GM23248 (cell line): ENCODE results near the gene HACL1. TPM values are rescaled to one million over a fixed set of nuclear protein-coding genes. Genes with fewer than 3 reads are reported as not detected.
A peak's percentile ranks its signal among the peaks of the same experiment; 100 is the strongest.

Experiments
- DNase-seq: peaks from one replicate; pipeline ENCODE4 v3.0.0-alpha.2; 2015
- H2AFZ ChIP-seq: fragments of 200-600 bp; sonication (generic); 2 replicates; pipeline ENCODE4 v1.6.1; 2016; ENCODE audit warnings: antibody characterized with exemption
- H3F3A ChIP-seq: fragments of 200-600 bp; sonication (generic); 2 replicates; pipeline ENCODE4 v1.6.1; 2016; ENCODE audit warnings: mild to moderate bottlenecking, antibody characterized with exemption, mixed run types; ENCODE audit not compliant: insufficient read depth
- H3K27ac ChIP-seq: fragments of 200-600 bp; sonication (generic); 2 replicates; pipeline ENCODE4 v1.5.1; 2016; ENCODE audit warnings: mild to moderate bottlenecking
- H3K27me3 ChIP-seq: fragments of 200-600 bp; sonication (generic); replicated peaks from 2 replicates; pipeline ENCODE4 v1.6.1; 2016; ENCODE audit warnings: mild to moderate bottlenecking; ENCODE audit not compliant: insufficient read depth
- H3K36me3 ChIP-seq: fragments of 200-600 bp; sonication (generic); 2 replicates; pipeline ENCODE4 v1.6.1; 2016; ENCODE audit warnings: low read depth, mild to moderate bottlenecking
- H3K4me1 ChIP-seq: fragments of 200-600 bp; sonication (generic); 2 replicates; pipeline ENCODE4 v1.6.1; 2016; ENCODE audit warnings: mild to moderate bottlenecking; ENCODE audit not compliant: insufficient read depth
- H3K4me2 ChIP-seq: fragments of 200-600 bp; sonication (generic); one replicate; pipeline ENCODE4 v1.6.1; 2016; ENCODE audit warnings: mild to moderate bottlenecking; ENCODE audit not compliant: unreplicated experiment
- H3K4me3 ChIP-seq: fragments of 200-600 bp; sonication (generic); 2 replicates; pipeline ENCODE4 v1.5.1; 2016; ENCODE audit warnings: mild to moderate bottlenecking
- H3K79me2 ChIP-seq: fragments of 200-600 bp; sonication (generic); 2 replicates; pipeline ENCODE4 v1.6.1; 2016; ENCODE audit warnings: mild to moderate bottlenecking; ENCODE audit not compliant: insufficient read depth
- H3K9ac ChIP-seq: fragments of 200-600 bp; sonication (generic); 2 replicates; pipeline ENCODE4 v1.6.1; 2016; ENCODE audit warnings: mild to moderate bottlenecking
- H3K9me2 ChIP-seq: fragments of 200-600 bp; sonication (generic); 2 replicates; pipeline ENCODE4 v1.6.1; 2016; ENCODE audit warnings: mixed run types, mild to moderate bottlenecking, moderate library complexity; ENCODE audit not compliant: insufficient read depth
- H3K9me3 ChIP-seq: fragments of 200-600 bp; sonication (generic); one replicate; pipeline ENCODE4 v1.6.1; 2017; ENCODE audit warnings: low read depth
- H4K20me1 ChIP-seq: fragments of 200-600 bp; sonication (generic); 2 replicates; pipeline ENCODE4 v1.6.0; 2016; ENCODE audit not compliant: insufficient read depth
- EZH2 ChIP-seq: fragments of 200-600 bp; sonication (generic); IDR thresholded peaks from 2 replicates; pipeline ENCODE4 v1.6.1; 2018; ENCODE audit warnings: antibody characterized with exemption, mild to moderate bottlenecking; ENCODE audit not compliant: insufficient read depth, poor library complexity, severe bottlenecking
- EZH2phosphoT487 ChIP-seq: fragments of 200-600 bp; sonication (generic); IDR thresholded peaks from 2 replicates; pipeline ENCODE4 v1.6.1; 2018; ENCODE audit warnings: antibody characterized with exemption, moderate library complexity, mild to moderate bottlenecking, low read depth; ENCODE audit not compliant: insufficient read depth
- WGBS, 2 experiments: methylation state at CpG; one replicate each; pipeline ENCODE4 v1.1.6; 2015 to 2017; ENCODE audit warnings: low lambda C conversion rate in 2 of 2, low coverage in 1 of 2; ENCODE audit errors: missing lambda C conversion rate in 2 of 2; 5-methylcytosine and 5-hydroxymethylcytosine counted together
- in situ Hi-C: fragments of 300-500 bp; cut with MboI; formaldehyde crosslinking; loops from 2 replicates; pipeline ENCODE4 v1.15.0; 2020
- polyA plus RNA-seq: library from polyadenylated mRNA; unstranded; fragments of >200 nt; fragmentation: Nextera tagmentation; extraction: Ambion mirVana; gene quantifications from 2 replicates; pipeline ENCODE4 v1.2.1, GENCODE V29; 2016
- total RNA-seq: library from RNA; depleted of rRNA; stranded (reverse); fragments of >200 nt; shearing (Covaris generic); gene quantifications from 2 replicates; pipeline ENCODE4 v1.2.3, GENCODE V29; 2014

HACL1 gene
- total and polyA plus RNA-seq, 2 experiments from 2014 or later: 14.3 to 16.3 TPM

GRCh38 chr3:15556512-15556911 lies 44.9 kb downstream of the HACL1 start:
- H3K27ac ChIP-seq: no peak overlapping the region
- H2AFZ ChIP-seq: no peak overlapping the region
- H3K9me2 ChIP-seq: no peaks in the 10 kb centered on the region
- no peaks in the 10 kb centered on the region; the same call in 1 of the 2 replicates for H4K20me1 ChIP-seq
- H3K27me3 ChIP-seq: no peaks in the 10 kb centered on the region
- 84% methylated on average over 2 of the region's 2 CpGs for WGBS, 2 experiments
- no peak overlapping the region for H3K9ac ChIP-seq
- H3K4me1 ChIP-seq: 0 out of 2 replicates have a peak, but pooled peaks cover 5% of the 10 kb centered on the region
- no peak overlapping the region for H3K4me2 ChIP-seq
- no peak overlapping the region for H3K4me3 ChIP-seq
- no peak for TF ChIP-seq EZH2phosphoT487
- TF ChIP-seq EZH2: no peak
- in situ Hi-C loops: loop anchor here (10.0 to 25.0 kb wide), 2 partner anchors 132 to 294 kb away; partner anchors contain the start of genes EAF1 and METTL6
- no peaks in the 10 kb centered on the region for H3K9me3 ChIP-seq
- H3K79me2 ChIP-seq: no peaks in the 10 kb centered on the region
- no peaks in the 10 kb centered on the region for H3F3A ChIP-seq
- no peak for DNase-seq
- H3K36me3 ChIP-seq: no peaks in the 10 kb centered on the region

- WGBS, 2 experiments: 79 to 83% methylated on average over 3 of the region's 3 CpGs
- H3K36me3 ChIP-seq: no peaks in the 10 kb centered on the region
- H3K9me2 ChIP-seq: no peaks in the 10 kb centered on the region
- no peak for TF ChIP-seq EZH2phosphoT487
- no peak for TF ChIP-seq EZH2
- no peaks in the 10 kb centered on the region; the same call in 1 of the 2 replicates for H4K20me1 ChIP-seq
- no peaks in the 10 kb centered on the region for H3K9me3 ChIP-seq
- no peak for DNase-seq
- H3K27ac ChIP-seq: no peak overlapping the region
- H3K4me2 ChIP-seq: no peak overlapping the region
- no peaks in the 10 kb centered on the region for H3K27me3 ChIP-seq
- no peak overlapping the region for H2AFZ ChIP-seq
- 0 out of 2 replicates have a peak, but pooled peaks cover 5% of the 10 kb centered on the region for H3K4me1 ChIP-seq
- in situ Hi-C loops: loop anchor here (10.0 to 25.0 kb wide), 2 partner anchors 129 to 291 kb away; partner anchors contain the start of genes EAF1 and METTL6
- H3K4me3 ChIP-seq: no peak overlapping the region
- H3F3A ChIP-seq: no peaks in the 10 kb centered on the region
- H3K79me2 ChIP-seq: no peaks in the 10 kb centered on the region
- H3K9ac ChIP-seq: no peak overlapping the region
Measured at GRCh38 chr3:15553749-15554148, 47.6 kb downstream of the HACL1 start.

GRCh38 chr3:15551902-15552301 lies 49.5 kb downstream of the HACL1 start:
- Histone ChIP-seq H3K9ac (no peak overlapping the region), H3K4me2 (no peak overlapping the region), H3K79me2 (no peaks in the 10 kb centered on the region), H3K9me3 (no peaks in the 10 kb centered on the region), H2AFZ (no peak overlapping the region), H4K20me1 (no peaks in the 10 kb centered on the region; the same call in 1 of the 2 replicates), H3F3A (no peaks in the 10 kb centered on the region), H3K27me3 (no peaks in the 10 kb centered on the region), H3K9me2 (no peaks in the 10 kb centered on the region), H3K36me3 (no peaks in the 10 kb centered on the region), H3K27ac (no peak overlapping the region), H3K4me3 (no peak overlapping the region), H3K4me1 (no peaks in the 10 kb centered on the region)
- in situ Hi-C loops: loop anchor here (10.0 to 25.0 kb wide), 2 partner anchors 127 to 290 kb away; partner anchors contain the start of genes EAF1 and METTL6
- WGBS, 2 experiments: 88 to 95% methylated on average over 1 of the region's 1 CpG
- TF ChIP-seq EZH2 (no peak), EZH2phosphoT487 (no peak)
- no peak for DNase-seq

GRCh38 chr3:15549846-15550245 lies 51.5 kb downstream of the HACL1 start:
- Histone ChIP-seq H3K4me1 (no peaks in the 10 kb centered on the region), H4K20me1 (no peaks in the 10 kb centered on the region), H3K27ac (no peak overlapping the region), H3K9me2 (no peaks in the 10 kb centered on the region), H3K36me3 (no peaks in the 10 kb centered on the region), H3K9ac (no peak overlapping the region), H3F3A (no peaks in the 10 kb centered on the region), H3K79me2 (no peaks in the 10 kb centered on the region), H3K27me3 (no peaks in the 10 kb centered on the region), H3K4me3 (no peak overlapping the region), H2AFZ (no peak overlapping the region), H3K4me2 (no peak overlapping the region), H3K9me3 (no peaks in the 10 kb centered on the region)
- in situ Hi-C loops: loop anchor here (10.0 to 25.0 kb wide), 2 partner anchors 125 to 288 kb away; partner anchors contain the start of genes EAF1 and METTL6
- 94 to 98% methylated on average over 6 of the region's 6 CpGs for WGBS, 2 experiments
- no peak for DNase-seq
- TF ChIP-seq EZH2phosphoT487 (no peak), EZH2 (no peak)

- H3K27ac ChIP-seq: no peak overlapping the region
- DNase-seq: peak; percentile 9
- in situ Hi-C loops: no loop called here
- no peaks in the 10 kb centered on the region for H3K9me3 ChIP-seq
- H3K4me3 ChIP-seq: no peak overlapping the region
- H3K9me2 ChIP-seq: no peaks in the 10 kb centered on the region
- no peaks in the 10 kb centered on the region for H3F3A ChIP-seq
- H3K36me3 ChIP-seq: no peaks in the 10 kb centered on the region
- H3K9ac ChIP-seq: no peak overlapping the region
- no peak overlapping the region for H3K4me2 ChIP-seq
- no peaks in the 10 kb centered on the region for H3K4me1 ChIP-seq
- H2AFZ ChIP-seq: no peak overlapping the region
- no peaks in the 10 kb centered on the region for H3K27me3 ChIP-seq
- WGBS, 2 experiments: 21 to 22% methylated on average over 5 of the region's 5 CpGs
- TF ChIP-seq EZH2 (no peak), EZH2phosphoT487 (no peak)
- no peaks in the 10 kb centered on the region for H4K20me1 ChIP-seq
- no peaks in the 10 kb centered on the region for H3K79me2 ChIP-seq
Measured at GRCh38 chr3:15542614-15543013, 58.8 kb downstream of the HACL1 start.
